Measurements from ENCODE around the gene PPP2R2C. TPM values are rescaled to one million over a fixed set of nuclear protein-coding genes. Genes with fewer than 3 reads are reported as not detected.

PPP2R2C gene
- total RNA-seq, 2 donors from 2014 or later: not detected

DNA sequence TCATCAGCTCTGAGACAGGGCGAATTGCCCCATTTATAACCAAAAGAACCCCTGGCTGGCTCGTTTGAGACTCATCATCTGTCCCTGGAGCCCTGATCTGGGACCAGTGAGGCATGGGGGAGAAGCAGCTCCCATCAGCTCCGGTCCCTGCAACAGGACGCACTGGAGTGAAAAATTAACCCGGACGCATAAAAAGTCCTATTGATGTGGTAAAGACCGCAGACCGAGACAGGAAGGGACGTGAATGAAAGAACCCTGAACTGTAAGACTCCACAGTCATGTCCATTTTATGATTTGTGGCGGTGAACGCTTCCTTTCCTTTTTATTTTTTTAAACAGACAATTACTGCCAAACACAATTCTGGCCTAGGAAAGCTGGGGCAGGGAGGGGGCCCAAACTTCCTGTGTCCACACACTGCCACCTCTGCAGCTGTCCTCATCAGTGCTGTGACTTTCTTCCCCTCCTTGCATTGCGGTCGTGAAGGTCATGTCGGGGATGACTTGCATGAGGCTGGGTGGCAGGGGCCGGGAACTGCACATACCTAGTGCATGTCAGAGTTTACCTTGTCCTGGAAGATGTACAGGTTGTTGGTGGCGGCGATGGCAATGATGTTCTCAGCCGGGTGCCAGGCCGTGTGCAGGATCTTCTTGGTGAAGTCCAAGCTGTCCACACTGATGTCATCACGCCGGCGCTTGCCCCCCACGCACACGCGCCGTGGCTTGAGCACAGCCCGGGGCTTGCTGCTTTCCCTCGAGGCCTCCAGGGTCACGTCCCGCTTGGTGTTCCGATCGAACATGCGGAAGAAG lies 149.4 kb downstream of the PPP2R2C start:
- no peak for ATAC-seq (replicated peaks in 1 of 2)
- H3K27me3 Mint-ChIP-seq (ENCODE audit: low read depth): peaks cover 46% of the 10 kb centered on the region
- H3K4me1 Mint-ChIP-seq (ENCODE audit: low read depth): no peaks in the 10 kb centered on the region

GRCh38 chr4:6322067-6322760 lies 150.2 kb downstream of the PPP2R2C start:
- no peaks in the 10 kb centered on the region for H3K36me3 Mint-ChIP-seq (ENCODE audit: insufficient read depth in 2 of 2)
- H3K27me3 Mint-ChIP-seq (ENCODE audit: low read depth): peaks cover 41% of the 10 kb centered on the region
- no peaks in the 10 kb centered on the region for H3K4me1 Mint-ChIP-seq (ENCODE audit: low read depth)
- no peak overlapping the region for H3K4me3 Mint-ChIP-seq
- no peak for DNase-seq
- no peaks in the 10 kb centered on the region for H3K9me3 Mint-ChIP-seq
- H3K27ac Mint-ChIP-seq: no peak overlapping the region
- ATAC-seq (replicated peaks in 1 of 2): no peak

More for the DNA sequence above, 149.4 kb downstream of the PPP2R2C start:
- Mint-ChIP-seq H3K27ac (no peak overlapping the region), H3K36me3 (ENCODE audit: insufficient read depth in 2 of 2) (no peaks in the 10 kb centered on the region), H3K4me3 (no peak overlapping the region), H3K9me3 (no peaks in the 10 kb centered on the region)
- no peak for DNase-seq

GRCh38 chr4:6321361-6321760 lies 151.1 kb downstream of the PPP2R2C start:
- DNase-seq (no peak), ATAC-seq (replicated peaks in 1 of 2) (no peak)
- Mint-ChIP-seq H3K27me3 (ENCODE audit: low read depth) (peaks cover 45% of the 10 kb centered on the region), H3K36me3 (ENCODE audit: insufficient read depth in 2 of 2) (no peaks in the 10 kb centered on the region), H3K27ac (no peak overlapping the region), H3K4me1 (ENCODE audit: low read depth) (no peaks in the 10 kb centered on the region), H3K4me3 (no peak overlapping the region), H3K9me3 (no peaks in the 10 kb centered on the region)

GRCh38 chr4:6320663-6321062 lies 151.8 kb downstream of the PPP2R2C start:
- no peaks in the 10 kb centered on the region for H3K36me3 Mint-ChIP-seq (ENCODE audit: insufficient read depth in 2 of 2)
- H3K4me3 Mint-ChIP-seq: no peak overlapping the region
- no peak for DNase-seq
- peaks cover 41% of the 10 kb centered on the region for H3K27me3 Mint-ChIP-seq (ENCODE audit: low read depth)
- peak in 1 of 2 donors; percentile 71 for ATAC-seq (replicated peaks in 1 of 2)
- H3K27ac Mint-ChIP-seq: no peak overlapping the region
- H3K4me1 Mint-ChIP-seq (ENCODE audit: low read depth): no peaks in the 10 kb centered on the region
- H3K9me3 Mint-ChIP-seq: no peaks in the 10 kb centered on the region

- Mint-ChIP-seq H3K9me3 (no peaks in the 10 kb centered on the region), H3K27ac (no peak overlapping the region), H3K4me1 (ENCODE audit: low read depth) (no peaks in the 10 kb centered on the region), H3K27me3 (ENCODE audit: low read depth) (peaks cover 36% of the 10 kb centered on the region), H3K4me3 (no peak overlapping the region), H3K36me3 (ENCODE audit: insufficient read depth in 2 of 2) (no peaks in the 10 kb centered on the region)
- ATAC-seq (replicated peaks in 1 of 2) (peak in 1 of 2 donors; percentile 52), DNase-seq (no peak)
These were observed 152.8 kb downstream of the PPP2R2C start for GRCh38 chr4:6319530-6320150.

DNA sequence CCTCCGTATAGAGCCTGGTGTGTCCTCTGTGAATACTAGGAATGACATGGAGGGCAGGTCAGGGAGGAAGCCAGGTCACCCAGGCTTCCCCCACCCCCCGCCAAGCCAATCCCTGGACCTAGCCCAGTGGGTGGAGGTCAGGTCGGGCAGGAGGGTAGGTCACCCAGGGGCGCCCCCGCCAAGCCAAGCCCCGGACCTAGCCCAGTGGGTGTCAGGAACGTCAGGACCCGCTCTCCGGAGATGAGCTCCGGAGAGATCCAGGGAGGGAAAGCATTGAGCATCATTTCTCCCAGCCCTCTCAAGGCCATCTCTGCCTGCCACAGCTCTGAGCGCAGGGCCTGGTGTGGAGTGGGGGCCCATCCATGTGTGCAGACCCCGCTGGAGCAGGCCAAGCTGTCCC lies 154.2 kb downstream of the PPP2R2C start:
- no peaks in the 10 kb centered on the region for H3K9me3 Mint-ChIP-seq
- ATAC-seq (replicated peaks in 1 of 2): no peak
- DNase-seq: no peak
- no peak overlapping the region for H3K27ac Mint-ChIP-seq
- peaks cover 23% of the 10 kb centered on the region for H3K27me3 Mint-ChIP-seq (ENCODE audit: low read depth)
- H3K4me1 Mint-ChIP-seq (ENCODE audit: low read depth): no peaks in the 10 kb centered on the region
- no peaks in the 10 kb centered on the region for H3K36me3 Mint-ChIP-seq (ENCODE audit: insufficient read depth in 2 of 2)
- no peak overlapping the region for H3K4me3 Mint-ChIP-seq

DNA sequence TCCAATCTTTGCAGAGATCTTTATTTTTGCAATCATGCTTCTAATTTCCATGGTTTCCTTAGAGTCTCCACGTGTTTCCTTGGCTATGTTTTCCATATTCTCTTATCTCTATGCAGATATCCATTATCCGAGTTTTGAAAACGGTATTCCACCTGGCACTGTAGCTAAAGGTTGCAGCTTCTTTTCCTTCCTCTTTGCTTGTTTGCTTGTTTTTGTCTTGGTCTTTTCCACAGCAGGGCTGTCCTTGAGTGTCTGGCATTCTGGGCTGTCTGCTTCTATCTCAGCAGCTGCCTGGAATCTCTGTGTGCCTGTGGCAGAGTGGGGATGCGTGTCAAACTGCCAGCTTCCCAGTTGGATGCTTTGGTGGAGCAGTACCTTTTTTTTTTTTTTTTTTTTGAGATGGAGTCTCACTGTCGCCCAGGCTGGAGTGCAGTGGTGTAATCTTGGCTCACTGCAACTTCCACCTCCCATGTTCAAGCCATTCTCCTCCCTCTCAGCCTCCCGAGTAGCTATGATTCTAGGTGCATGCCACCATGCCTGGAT lies 155.9 kb downstream of the PPP2R2C start:
- H3K27me3 Mint-ChIP-seq (ENCODE audit: low read depth): peaks cover 26% of the 10 kb centered on the region
- H3K36me3 Mint-ChIP-seq (ENCODE audit: insufficient read depth in 2 of 2): no peaks in the 10 kb centered on the region
- no peak for DNase-seq
- no peak overlapping the region for H3K27ac Mint-ChIP-seq
- no peaks in the 10 kb centered on the region for H3K9me3 Mint-ChIP-seq
- no peaks in the 10 kb centered on the region for H3K4me1 Mint-ChIP-seq (ENCODE audit: low read depth)
- no peak overlapping the region for H3K4me3 Mint-ChIP-seq
- no peak for ATAC-seq (replicated peaks in 1 of 2)

- Mint-ChIP-seq H3K4me1 (ENCODE audit: low read depth) (peaks cover 9% of the 10 kb centered on the region), H3K4me3 (no peak overlapping the region), H3K27ac (no peak overlapping the region), H3K9me3 (peaks cover 2 to 3% of the 10 kb centered on the region in 2 donors), H3K27me3 (ENCODE audit: low read depth) (peaks cover 41% of the 10 kb centered on the region), H3K36me3 (ENCODE audit: insufficient read depth in 2 of 2) (no peaks in the 10 kb centered on the region)
- ATAC-seq (replicated peaks in 1 of 2): no peak
- no peak for DNase-seq
These were observed 159.2 kb downstream of the PPP2R2C start for GRCh38 chr4:6313216-6313615.

- Mint-ChIP-seq H3K27me3 (ENCODE audit: low read depth) (peaks cover 46% of the 10 kb centered on the region), H3K27ac (no peak overlapping the region), H3K4me3 (peak overlapping the region; percentile 36 to 80), H3K9me3 (peaks cover 2 to 3% of the 10 kb centered on the region in 2 donors), H3K4me1 (ENCODE audit: low read depth) (peaks cover 9% of the 10 kb centered on the region), H3K36me3 (ENCODE audit: insufficient read depth in 2 of 2) (no peaks in the 10 kb centered on the region)
- ATAC-seq (replicated peaks in 1 of 2) (no peak), DNase-seq (no peak)
These were observed 162.6 kb downstream of the PPP2R2C start for GRCh38 chr4:6309777-6310176.

DNA sequence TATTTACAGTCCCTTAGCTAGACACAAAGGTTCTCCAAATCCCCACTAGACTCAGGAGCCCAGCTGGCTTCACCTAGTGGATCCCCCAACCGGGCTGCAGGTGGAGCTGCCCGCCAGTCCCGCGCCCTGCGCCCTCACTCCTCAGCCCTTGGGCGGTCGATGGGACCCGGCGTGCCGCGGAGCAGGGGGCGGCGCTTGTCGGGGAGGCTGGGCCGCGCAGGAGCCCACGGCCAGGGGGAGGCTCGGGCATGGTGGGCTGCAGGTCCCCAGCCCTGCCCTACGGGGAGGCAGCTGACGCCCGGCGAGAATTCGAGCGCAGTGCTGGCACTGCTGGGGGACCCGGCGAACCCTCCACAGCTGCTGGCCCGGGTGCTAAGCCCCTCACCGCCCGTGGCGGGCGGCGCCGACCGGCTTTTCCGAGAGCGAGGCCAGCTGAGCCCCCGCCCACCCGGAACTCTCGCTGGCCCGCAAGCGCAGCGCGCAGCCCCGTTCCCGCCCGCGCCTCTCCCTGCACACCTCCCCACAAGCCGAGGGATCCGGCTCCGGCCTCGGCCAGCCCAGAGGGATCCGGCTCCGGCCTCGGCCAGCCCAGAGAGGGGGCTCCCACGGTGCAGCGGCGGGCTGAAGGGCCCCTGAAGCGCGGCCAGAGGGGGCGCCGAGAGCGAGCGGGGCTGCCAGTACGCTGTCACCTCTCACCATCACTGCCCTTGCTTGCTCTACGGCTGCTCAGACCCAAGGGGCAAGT lies 163.3 kb downstream of the PPP2R2C start:
- Mint-ChIP-seq H3K36me3 (ENCODE audit: insufficient read depth in 2 of 2) (no peaks in the 10 kb centered on the region), H3K9me3 (peaks cover 2 to 3% of the 10 kb centered on the region in 2 donors), H3K27me3 (ENCODE audit: low read depth) (peaks cover 46% of the 10 kb centered on the region), H3K27ac (no peak overlapping the region), H3K4me3 (peak overlapping the region; percentile 36 to 80), H3K4me1 (ENCODE audit: low read depth) (peaks cover 9% of the 10 kb centered on the region)
- DNase-seq (peak; percentile 23 to 40), ATAC-seq (replicated peaks in 1 of 2) (peak; percentile 65 to 69)

DNA sequence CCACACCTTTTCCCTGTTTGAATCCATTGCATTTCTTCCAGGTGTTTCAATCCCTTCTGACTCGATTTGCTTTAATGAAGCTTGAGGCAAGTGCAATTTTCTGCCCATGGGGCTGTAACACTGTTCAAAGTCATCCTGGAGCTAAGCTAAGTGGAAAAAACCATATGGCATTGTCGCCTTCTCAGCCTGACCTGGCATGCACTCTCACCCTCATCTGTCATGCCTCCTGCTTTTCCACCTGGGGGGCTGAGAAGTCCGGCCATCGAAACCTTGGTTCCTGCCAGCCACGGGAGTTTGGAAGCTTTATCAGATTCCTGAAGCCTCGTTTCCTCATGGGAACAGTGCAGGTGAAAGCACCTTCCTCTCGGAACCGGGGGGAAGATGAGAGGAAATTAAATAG lies 164.5 kb downstream of the PPP2R2C start:
- H3K4me1 Mint-ChIP-seq (ENCODE audit: low read depth): peaks cover 9% of the 10 kb centered on the region
- H3K27ac Mint-ChIP-seq: no peak overlapping the region
- peaks cover 2 to 3% of the 10 kb centered on the region in 2 donors for H3K9me3 Mint-ChIP-seq
- no peak overlapping the region for H3K4me3 Mint-ChIP-seq
- H3K27me3 Mint-ChIP-seq (ENCODE audit: low read depth): peaks cover 42% of the 10 kb centered on the region
- ATAC-seq (replicated peaks in 1 of 2): no peak
- DNase-seq: no peak
- no peaks in the 10 kb centered on the region for H3K36me3 Mint-ChIP-seq (ENCODE audit: insufficient read depth in 2 of 2)

DNA sequence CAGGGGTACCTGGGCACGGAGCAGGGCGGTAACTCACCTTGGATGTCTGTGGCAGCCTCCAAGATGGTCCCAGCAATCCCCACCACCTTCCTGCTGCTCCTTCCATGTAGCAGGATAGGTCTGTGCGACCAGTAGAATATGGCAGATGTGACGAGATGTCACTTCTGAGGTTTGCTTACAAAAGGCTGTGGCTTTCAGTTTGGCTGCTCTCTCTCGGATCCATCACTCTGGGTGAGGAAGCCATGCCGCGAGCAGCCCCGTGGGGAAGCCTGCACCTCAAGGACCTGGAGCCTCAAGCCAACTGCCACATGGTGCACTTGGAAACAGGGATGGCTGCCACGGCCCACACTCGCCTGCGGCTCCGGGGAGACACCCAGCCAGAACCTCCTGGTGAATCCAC lies 165.2 kb downstream of the PPP2R2C start:
- ATAC-seq (replicated peaks in 1 of 2): no peak
- H3K36me3 Mint-ChIP-seq (ENCODE audit: insufficient read depth in 2 of 2): no peaks in the 10 kb centered on the region
- H3K27ac Mint-ChIP-seq: no peak overlapping the region
- DNase-seq: no peak
- peaks cover 2 to 3% of the 10 kb centered on the region in 2 donors for H3K9me3 Mint-ChIP-seq
- H3K4me1 Mint-ChIP-seq (ENCODE audit: low read depth): peaks cover 9% of the 10 kb centered on the region
- peaks cover 35% of the 10 kb centered on the region for H3K27me3 Mint-ChIP-seq (ENCODE audit: low read depth)
- H3K4me3 Mint-ChIP-seq: no peak overlapping the region

Measured in activated T-cell treated with anti-CD3 and anti-CD28 coated beads, Interleukin-2, amount 50 U/mL, for 72 hours (primary cell).